Brain microvascular endothelial cell (primary cell): Measurements from ENCODE around the gene ZDHHC1.
A peak's percentile ranks its signal among the peaks of the same experiment; 100 is the strongest.

Experiments
- DNase-seq: peaks from one replicate; pipeline ENCODE4 v3.0.0-alpha.2; 2020
- H3K27ac ChIP-seq: fragments of 250-450 bp; sonication (Bioruptor Pico); 2 replicates; pipeline ENCODE4 v1.5.1; 2020; ENCODE audit warnings: mild to moderate bottlenecking, moderate library complexity
- H3K27me3 ChIP-seq: fragments of 250-450 bp; sonication (Bioruptor Pico); replicated peaks from 2 replicates; pipeline ENCODE4 v1.5.1; 2020; ENCODE audit warnings: mild to moderate bottlenecking
- H3K36me3 ChIP-seq: fragments of 250-450 bp; sonication (Bioruptor Pico); replicated peaks from 2 replicates; pipeline ENCODE4 v1.5.1; 2020; ENCODE audit warnings: mild to moderate bottlenecking
- H3K4me3 ChIP-seq: 2 replicates; pipeline ENCODE4 v1.5.1; 2011; ENCODE audit warnings: low read depth, mild to moderate bottlenecking, control low read depth, low read length, moderate library complexity
- in situ Hi-C: cut with HindIII; loops from 2 replicates; pipeline ENCODE4 v1.10.0; 2017; ENCODE audit warnings: low sequenced_read_pairs, low pct_ligation_motif_present
- TF ChIP-seq, protein P1 (sequence below): IDR thresholded peaks from 2 replicates; pipeline ENCODE4 v1.5.1; 2011; ENCODE audit warnings: low read depth, mild to moderate bottlenecking, moderate library complexity, low read length, control low read depth, inconsistent platforms; ENCODE audit errors: missing control alignments

Gene ZDHHC1

DNA sequence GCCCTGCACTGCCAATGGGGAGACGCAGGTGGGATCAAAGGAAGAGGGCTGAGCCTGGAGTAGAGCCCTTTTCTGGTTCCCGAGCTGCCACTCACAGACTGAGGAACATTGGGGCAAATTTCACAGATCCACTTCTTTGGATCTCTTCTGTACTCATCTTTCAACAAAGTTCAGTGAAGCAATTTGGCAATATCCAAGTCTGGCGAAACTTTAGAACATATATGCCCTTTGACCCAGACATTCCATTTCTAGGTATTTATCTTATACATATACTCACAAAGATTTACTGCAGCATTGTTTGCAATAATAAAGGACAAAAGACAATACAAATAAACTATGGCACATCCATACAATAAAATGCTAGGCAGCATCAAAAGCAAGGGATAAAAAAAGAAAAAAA, 4.9 kb downstream of the ZDHHC1 start:
- no peak for DNase-seq
- Histone ChIP-seq H3K4me3 (no peak overlapping the region), H3K27ac (no peak overlapping the region), H3K27me3 (no peaks in the 10 kb centered on the region), H3K36me3 (no peaks in the 10 kb centered on the region)
- TF ChIP-seq, protein P1, sequence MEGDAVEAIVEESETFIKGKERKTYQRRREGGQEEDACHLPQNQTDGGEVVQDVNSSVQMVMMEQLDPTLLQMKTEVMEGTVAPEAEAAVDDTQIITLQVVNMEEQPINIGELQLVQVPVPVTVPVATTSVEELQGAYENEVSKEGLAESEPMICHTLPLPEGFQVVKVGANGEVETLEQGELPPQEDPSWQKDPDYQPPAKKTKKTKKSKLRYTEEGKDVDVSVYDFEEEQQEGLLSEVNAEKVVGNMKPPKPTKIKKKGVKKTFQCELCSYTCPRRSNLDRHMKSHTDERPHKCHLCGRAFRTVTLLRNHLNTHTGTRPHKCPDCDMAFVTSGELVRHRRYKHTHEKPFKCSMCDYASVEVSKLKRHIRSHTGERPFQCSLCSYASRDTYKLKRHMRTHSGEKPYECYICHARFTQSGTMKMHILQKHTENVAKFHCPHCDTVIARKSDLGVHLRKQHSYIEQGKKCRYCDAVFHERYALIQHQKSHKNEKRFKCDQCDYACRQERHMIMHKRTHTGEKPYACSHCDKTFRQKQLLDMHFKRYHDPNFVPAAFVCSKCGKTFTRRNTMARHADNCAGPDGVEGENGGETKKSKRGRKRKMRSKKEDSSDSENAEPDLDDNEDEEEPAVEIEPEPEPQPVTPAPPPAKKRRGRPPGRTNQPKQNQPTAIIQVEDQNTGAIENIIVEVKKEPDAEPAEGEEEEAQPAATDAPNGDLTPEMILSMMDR = no peak
- in situ Hi-C loops = no loop called here

DNA sequence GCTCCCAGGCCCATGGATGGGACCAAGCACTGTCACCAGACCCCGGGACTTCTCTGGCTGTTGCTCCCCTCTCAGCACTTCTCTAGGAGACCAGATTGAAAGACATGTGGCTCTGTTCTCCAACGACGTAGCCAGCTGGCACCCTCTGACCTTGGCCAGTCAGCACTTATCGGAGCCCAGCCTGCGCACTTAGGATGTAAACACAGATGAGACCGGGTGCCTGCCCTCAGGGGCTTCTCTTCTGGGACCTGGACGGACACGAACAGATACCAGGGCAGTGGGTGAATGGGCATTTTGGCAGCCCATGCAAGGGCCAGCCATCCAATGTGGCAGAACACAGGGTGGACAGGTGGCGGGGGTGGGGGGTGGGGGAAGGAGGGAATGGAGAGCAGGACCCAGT, 6.6 kb downstream of the ZDHHC1 start:
- in situ Hi-C loops = no loop called here
- no peak for DNase-seq
- Histone ChIP-seq H3K36me3 (no peaks in the 10 kb centered on the region), H3K27me3 (no peaks in the 10 kb centered on the region), H3K27ac (no peak overlapping the region), H3K4me3 (no peak overlapping the region)
- TF ChIP-seq, protein P1 = no peak

DNA sequence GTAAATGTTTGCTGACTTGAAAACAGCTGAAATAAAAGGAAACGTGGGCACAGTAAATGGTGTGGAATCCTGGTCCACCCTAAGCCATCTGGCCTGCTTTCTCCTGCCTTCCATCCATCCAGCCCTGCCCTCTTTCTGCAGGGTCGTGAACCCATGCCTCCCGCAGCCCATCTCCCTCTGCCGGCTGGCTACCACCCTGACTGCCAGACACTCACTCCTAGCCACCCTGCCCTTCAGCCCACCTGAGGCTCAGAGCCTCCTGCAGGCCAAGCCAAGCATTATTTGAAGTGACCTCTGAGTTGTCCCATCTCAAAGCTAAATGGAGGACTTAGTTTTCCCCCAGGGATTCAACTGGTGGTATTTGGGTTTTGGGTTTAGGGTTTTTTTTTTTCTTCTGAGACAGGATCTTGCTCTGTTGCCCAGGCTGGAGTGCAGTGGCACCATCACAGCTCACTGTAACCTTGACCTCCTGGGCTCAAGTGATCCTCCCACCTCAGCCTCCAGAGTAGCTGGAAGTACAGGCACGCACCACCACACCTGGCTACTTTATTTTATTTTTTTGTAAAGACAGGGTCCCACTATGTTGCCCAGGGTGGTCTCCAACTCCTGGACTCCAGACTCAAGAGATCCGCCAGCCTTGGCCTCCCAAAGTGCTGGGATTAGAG, 8.4 kb downstream of the ZDHHC1 start:
- no peak overlapping the region for H3K27ac ChIP-seq
- H3K36me3 ChIP-seq = no peaks in the 10 kb centered on the region
- H3K27me3 ChIP-seq = no peaks in the 10 kb centered on the region
- TF ChIP-seq, protein P1 = peak; percentile 37
- in situ Hi-C loops = no loop called here
- H3K4me3 ChIP-seq = no peak overlapping the region
- no peak for DNase-seq

DNA sequence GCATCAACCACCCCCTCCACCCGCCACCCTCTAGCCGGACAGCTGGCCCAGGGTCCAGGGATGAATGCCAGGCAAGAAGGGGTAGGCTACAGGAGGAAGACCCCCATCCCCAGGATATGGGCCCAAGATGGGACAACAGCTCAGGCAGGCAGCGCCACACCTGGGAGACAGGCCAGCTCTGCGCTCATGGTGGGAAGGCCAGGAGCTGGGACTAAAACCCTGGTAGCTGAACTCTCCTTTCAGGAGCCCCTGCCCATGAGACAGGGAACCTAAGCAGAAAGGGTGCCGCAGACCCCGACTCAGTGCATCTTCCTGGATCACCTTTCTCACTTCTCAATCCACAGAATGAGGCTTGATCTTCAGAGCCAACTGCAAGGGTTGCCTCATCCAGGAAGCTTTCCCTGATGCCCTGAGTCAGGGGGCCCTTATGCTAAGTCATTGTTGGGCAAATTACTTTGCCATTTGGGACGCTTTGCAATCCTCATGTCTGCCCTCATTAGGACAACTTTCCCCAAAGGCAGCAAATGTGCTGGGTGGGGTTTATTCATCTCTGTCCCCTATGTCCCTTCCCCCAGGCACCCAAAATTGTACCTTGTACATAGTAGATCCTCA, 9.0 kb downstream of the ZDHHC1 start:
- TF ChIP-seq, protein P1 = no peak
- H3K4me3 ChIP-seq = no peak overlapping the region
- H3K27me3 ChIP-seq = no peaks in the 10 kb centered on the region
- peak overlapping the region; percentile 2 for H3K27ac ChIP-seq
- no peak for DNase-seq
- H3K36me3 ChIP-seq = no peaks in the 10 kb centered on the region
- in situ Hi-C loops = no loop called here

DNA sequence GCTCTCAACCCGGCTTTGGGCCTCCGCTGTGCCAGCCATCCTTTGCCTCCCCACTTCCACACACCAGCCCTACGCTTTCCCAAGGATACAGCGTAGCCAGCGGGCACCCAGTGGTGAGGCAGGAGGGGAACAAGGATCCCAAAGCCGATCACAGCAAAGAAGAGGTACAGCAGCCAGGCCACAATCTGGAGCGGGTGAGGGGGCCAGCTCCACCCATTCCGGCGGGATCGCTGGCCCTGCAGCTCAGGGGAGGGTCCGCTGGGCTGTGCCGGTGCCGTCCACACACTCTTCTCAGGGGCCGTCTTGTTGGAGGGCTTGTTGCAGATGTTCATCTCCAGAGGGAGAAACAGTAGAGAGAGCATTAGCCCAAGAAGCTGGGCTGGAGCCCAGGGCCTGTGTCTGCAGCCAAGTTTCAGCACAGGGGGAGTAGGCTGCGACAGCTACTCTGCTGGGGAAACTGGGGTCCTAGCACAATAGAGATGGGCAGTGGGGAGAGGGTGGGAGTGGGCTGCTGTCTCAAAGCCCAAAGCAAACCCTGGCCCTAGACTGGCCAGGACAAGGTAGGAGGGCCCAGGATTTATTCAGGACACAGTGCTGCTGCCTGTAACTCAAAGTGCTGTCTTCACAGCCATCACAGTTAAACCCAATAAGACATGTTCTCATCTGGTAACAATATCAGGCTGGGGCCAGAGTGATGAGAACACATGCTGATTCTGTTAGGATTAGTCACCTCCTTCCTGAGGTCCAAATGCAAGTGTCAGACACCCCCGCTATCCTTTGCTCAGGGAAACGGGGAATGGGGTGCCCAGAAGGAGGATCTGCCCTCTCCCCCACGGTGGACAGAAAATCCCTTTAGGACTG, 9.9 kb downstream of the ZDHHC1 start:
- H3K27ac ChIP-seq = peak overlapping the region; percentile 52
- H3K36me3 ChIP-seq = no peaks in the 10 kb centered on the region
- in situ Hi-C loops = no loop called here
- H3K27me3 ChIP-seq = no peaks in the 10 kb centered on the region
- no peak overlapping the region for H3K4me3 ChIP-seq
- TF ChIP-seq, protein P1 = no peak
- DNase-seq = peak; percentile 75
